SK-N-SH treated with all-trans-retinoic acid at 6 μM for 48 hours (cell line): ENCODE data around the gene LSS.

Source experiments
- ATAC-seq: fragments of 200-7000 bp; cut with Tn5 transposase; 3 replicates; pipeline ENCODE4 v1.9.1; 2020; ENCODE audit warnings: mild to moderate bottlenecking, moderate library complexity
- ARNTL ChIP-seq: fragments of 450-650 bp; formaldehyde crosslinking; IDR thresholded peaks from 2 replicates; pipeline ENCODE4 v1.5.0; 2020; ENCODE audit warnings: low read depth, mild to moderate bottlenecking, moderate library complexity, borderline replicate concordance
- BACH2 ChIP-seq: fragments of 250-450 bp; sonication (Bioruptor Pico); IDR thresholded peaks from 2 replicates; pipeline ENCODE4 v1.9.0; 2021; ENCODE audit warnings: mild to moderate bottlenecking, borderline replicate concordance
- CREB5 ChIP-seq: fragments of 250-450 bp; sonication (Bioruptor Pico); IDR thresholded peaks from 2 replicates; pipeline ENCODE4 v1.5.1; 2020; ENCODE audit warnings: low read depth, mild to moderate bottlenecking, moderate library complexity
- CSDC2 ChIP-seq: fragments of 250-450 bp; sonication (Bioruptor Pico); IDR thresholded peaks from 2 replicates; pipeline ENCODE4 v1.5.0; 2020; ENCODE audit warnings: mild to moderate bottlenecking, moderate library complexity
- CSRNP3 ChIP-seq: fragments of 250-450 bp; sonication (Bioruptor Pico); IDR thresholded peaks from 2 replicates; pipeline ENCODE4 v1.5.1; 2021; ENCODE audit warnings: mild to moderate bottlenecking, moderate library complexity
- ESRRG ChIP-seq: fragments of 250-450 bp; sonication (Bioruptor Pico); IDR thresholded peaks from 2 replicates; pipeline ENCODE4 v1.6.1; 2021; ENCODE audit warnings: mild to moderate bottlenecking
- GLIS3 ChIP-seq: fragments of 250-450 bp; sonication (Bioruptor Pico); IDR thresholded peaks from 2 replicates; pipeline ENCODE4 v1.5.0; 2020; ENCODE audit warnings: mild to moderate bottlenecking, moderate library complexity
- ISL1 ChIP-seq: fragments of 250-450 bp; sonication (Bioruptor Pico); IDR thresholded peaks from 2 replicates; pipeline ENCODE4 v2.1.2; 2022; ENCODE audit warnings: mild to moderate bottlenecking, moderate library complexity
- OSR1 ChIP-seq: fragments of 250-450 bp; sonication (Bioruptor Pico); IDR thresholded peaks from 2 replicates; pipeline ENCODE4 v1.8.0; 2022; ENCODE audit warnings: moderate library complexity, mild to moderate bottlenecking, inconsistent platforms
- PATZ1 ChIP-seq: fragments of 250-450 bp; sonication (Bioruptor Pico); IDR thresholded peaks from 2 replicates; pipeline ENCODE4 v1.8.0; 2020; ENCODE audit warnings: mild to moderate bottlenecking, moderate library complexity, borderline replicate concordance
- POU6F1 ChIP-seq: fragments of 250-450 bp; sonication (Bioruptor Pico); IDR thresholded peaks from 2 replicates; pipeline ENCODE4 v1.8.0; 2021; ENCODE audit warnings: low read depth, mild to moderate bottlenecking, moderate library complexity, borderline replicate concordance
- PPARA ChIP-seq: fragments of 250-450 bp; sonication (Bioruptor Pico); IDR thresholded peaks from 2 replicates; pipeline ENCODE4 v1.5.0; 2020; ENCODE audit warnings: mild to moderate bottlenecking, borderline replicate concordance
- RARB ChIP-seq: fragments of 250-450 bp; sonication (Bioruptor Pico); IDR thresholded peaks from 2 replicates; pipeline ENCODE4 v1.8.0; 2021; ENCODE audit warnings: mild to moderate bottlenecking, moderate library complexity
- SNAI2 ChIP-seq: fragments of 250-450 bp; sonication (Bioruptor Pico); IDR thresholded peaks from 2 replicates; pipeline ENCODE4 v1.5.0; 2020; ENCODE audit warnings: mild to moderate bottlenecking, moderate library complexity
- TCF4 ChIP-seq: fragments of 250-450 bp; sonication (Bioruptor Pico); IDR thresholded peaks from 2 replicates; pipeline ENCODE4 v1.8.0; 2021; ENCODE audit warnings: mild to moderate bottlenecking, moderate library complexity, borderline replicate concordance
- TOX ChIP-seq: fragments of 250-450 bp; sonication (Bioruptor Pico); IDR thresholded peaks from 2 replicates; pipeline ENCODE4 v1.8.0; 2021; ENCODE audit warnings: mild to moderate bottlenecking, moderate library complexity, borderline replicate concordance
- TSHZ2 ChIP-seq: fragments of 250-450 bp; sonication (Bioruptor Pico); IDR thresholded peaks from 2 replicates; pipeline ENCODE4 v1.5.0; 2020; ENCODE audit warnings: mild to moderate bottlenecking, moderate library complexity
- ZC3H10 ChIP-seq: fragments of 250-450 bp; sonication (Bioruptor Pico); IDR thresholded peaks from 2 replicates; pipeline ENCODE4 v1.5.1; 2021; ENCODE audit warnings: mild to moderate bottlenecking, moderate library complexity
- ZFP3 ChIP-seq: fragments of 250-450 bp; sonication (Bioruptor Pico); IDR thresholded peaks from 2 replicates; pipeline ENCODE4 v1.5.0; 2020; ENCODE audit warnings: mild to moderate bottlenecking, moderate library complexity
- ZFP30 ChIP-seq: fragments of 450-650 bp; formaldehyde crosslinking; IDR thresholded peaks from 2 replicates; pipeline ENCODE4 v1.5.0; 2022; ENCODE audit warnings: mild to moderate bottlenecking, moderate library complexity
- ZNF565 ChIP-seq: fragments of 450-650 bp; formaldehyde crosslinking; conservative IDR thresholded peaks from 2 replicates; pipeline ENCODE4 v1.5.0; 2020; ENCODE audit warnings: low read depth, mild to moderate bottlenecking, moderate library complexity
- ZNF70 ChIP-seq: fragments of 450-650 bp; formaldehyde crosslinking; IDR thresholded peaks from 2 replicates; pipeline ENCODE4 v1.5.0; 2020; ENCODE audit warnings: mild to moderate bottlenecking, moderate library complexity
- ZNF8 ChIP-seq: fragments of 450-650 bp; formaldehyde crosslinking; IDR thresholded peaks from 2 replicates; pipeline ENCODE4 v1.5.0; 2020; ENCODE audit warnings: mild to moderate bottlenecking, moderate library complexity

LSS gene

GRCh38 chr21:46269466-46269865 is 40.9 kb upstream of the LSS start:
- TF ChIP-seq TOX (CRISPR knock-in tag): no peak
- no peak for TF ChIP-seq ISL1 (CRISPR knock-in tag)
- no peak for TF ChIP-seq ZNF565 (CRISPR knock-in tag)
- TF ChIP-seq ESRRG (CRISPR knock-in tag): no peak
- TF ChIP-seq BACH2 (CRISPR knock-in tag): no peak
- TF ChIP-seq OSR1: no peak
- TF ChIP-seq PATZ1 (CRISPR knock-in tag): no peak
- no peak for TF ChIP-seq POU6F1
- no peak for TF ChIP-seq ZNF8 (CRISPR knock-in tag)
- TF ChIP-seq ZFP30: no peak
- TF ChIP-seq SNAI2 (CRISPR knock-in tag): no peak
- TF ChIP-seq TSHZ2 (CRISPR knock-in tag): no peak
- TF ChIP-seq ARNTL (CRISPR knock-in tag): no peak
- no peak for TF ChIP-seq ZFP3 (CRISPR knock-in tag)
- no peak for TF ChIP-seq ZC3H10 (CRISPR knock-in tag)
- no peak for TF ChIP-seq CSRNP3 (CRISPR knock-in tag)
- no peak for TF ChIP-seq CREB5 (CRISPR knock-in tag)
- TF ChIP-seq GLIS3: no peak
- TF ChIP-seq ZNF70: no peak
- TF ChIP-seq PPARA (CRISPR knock-in tag): no peak
- no peak for ATAC-seq

GRCh38 chr21:46268371-46268770 is 39.8 kb upstream of the LSS start:
- ATAC-seq: no peak
- TF ChIP-seq CREB5 (CRISPR knock-in tag): no peak
- no peak for TF ChIP-seq BACH2 (CRISPR knock-in tag)
- TF ChIP-seq ZFP3 (CRISPR knock-in tag): no peak
- no peak for TF ChIP-seq PATZ1 (CRISPR knock-in tag)
- TF ChIP-seq TOX (CRISPR knock-in tag): no peak
- TF ChIP-seq OSR1: no peak
- TF ChIP-seq RARB: no peak
- no peak for TF ChIP-seq ZC3H10 (CRISPR knock-in tag)
- no peak for TF ChIP-seq ZNF565 (CRISPR knock-in tag)
- no peak for TF ChIP-seq TCF4 (CRISPR knock-in tag)
- TF ChIP-seq TSHZ2 (CRISPR knock-in tag): no peak
- TF ChIP-seq CSDC2: no peak
- TF ChIP-seq POU6F1: no peak
- no peak for TF ChIP-seq ZNF8 (CRISPR knock-in tag)
